Endothelial cell of umbilical vein (primary cell): ENCODE measurements around the gene RCOR1.

Experiments
- EZH2 ChIP-seq: IDR thresholded peaks from 2 replicates; pipeline ENCODE4 v1.6.1; 2012; ENCODE audit warnings: borderline replicate concordance, low read depth, mild to moderate bottlenecking, moderate library complexity, low read length, inconsistent platforms; ENCODE audit not compliant: severe bottlenecking
- FOS ChIP-seq: IDR thresholded peaks from 2 replicates; pipeline ENCODE4 v1.6.1; 2011; ENCODE audit warnings: mild to moderate bottlenecking, low read length, moderate library complexity, borderline replicate concordance; ENCODE audit not compliant: insufficient read depth
- GATA2 ChIP-seq: IDR thresholded peaks from 2 replicates; pipeline ENCODE4 v1.7.0; 2011; ENCODE audit warnings: low read depth, mild to moderate bottlenecking, moderate library complexity, mixed read lengths, low read length; ENCODE audit not compliant: insufficient read length, insufficient read depth
- JUN ChIP-seq: IDR thresholded peaks from 2 replicates; pipeline ENCODE4 v1.6.1; 2011; ENCODE audit warnings: borderline replicate concordance, low read depth; ENCODE audit not compliant: insufficient read length, insufficient read depth
- MYC ChIP-seq: IDR thresholded peaks from one replicate; pipeline ENCODE4 v1.6.1; 2011; ENCODE audit warnings: mild to moderate bottlenecking, low read depth, low read length
- POLR2A ChIP-seq: IDR thresholded peaks from 2 replicates; pipeline ENCODE4 v1.6.1; 2012; ENCODE audit warnings: low read depth, mild to moderate bottlenecking, control low read depth, low read length
- POLR2AphosphoS5 ChIP-seq: IDR thresholded peaks from 2 replicates; pipeline ENCODE4 v1.6.1; 2012; ENCODE audit warnings: low read depth, mild to moderate bottlenecking, control low read depth, low read length, moderate library complexity; ENCODE audit not compliant: insufficient read depth
- TF ChIP-seq, protein P1 (sequence below), 2 donors: IDR thresholded peaks; 1 replicate in 1 of 2; 2 replicates in 1 of 2; pipeline ENCODE4 v1.5.1; 2011; ENCODE audit warnings: low read length in 2 of 2, mild to moderate bottlenecking in 2 of 2, moderate library complexity in 2 of 2, control low read depth in 1 of 2, inconsistent platforms in 1 of 2, low read depth in 1 of 2; ENCODE audit not compliant: insufficient read depth in 1 of 2; ENCODE audit errors: extremely low read depth in 1 of 2
- TF ChIP-seq, protein P2 (sequence below): IDR thresholded peaks from 2 replicates; pipeline ENCODE4 v1.6.1; 2011; ENCODE audit not compliant: insufficient read depth, insufficient read length

GRCh38 chr14:102589761-102590290 is 2.6 kb upstream of the RCOR1 start:
- no peak for TF ChIP-seq POLR2A
- TF ChIP-seq, protein P1, sequence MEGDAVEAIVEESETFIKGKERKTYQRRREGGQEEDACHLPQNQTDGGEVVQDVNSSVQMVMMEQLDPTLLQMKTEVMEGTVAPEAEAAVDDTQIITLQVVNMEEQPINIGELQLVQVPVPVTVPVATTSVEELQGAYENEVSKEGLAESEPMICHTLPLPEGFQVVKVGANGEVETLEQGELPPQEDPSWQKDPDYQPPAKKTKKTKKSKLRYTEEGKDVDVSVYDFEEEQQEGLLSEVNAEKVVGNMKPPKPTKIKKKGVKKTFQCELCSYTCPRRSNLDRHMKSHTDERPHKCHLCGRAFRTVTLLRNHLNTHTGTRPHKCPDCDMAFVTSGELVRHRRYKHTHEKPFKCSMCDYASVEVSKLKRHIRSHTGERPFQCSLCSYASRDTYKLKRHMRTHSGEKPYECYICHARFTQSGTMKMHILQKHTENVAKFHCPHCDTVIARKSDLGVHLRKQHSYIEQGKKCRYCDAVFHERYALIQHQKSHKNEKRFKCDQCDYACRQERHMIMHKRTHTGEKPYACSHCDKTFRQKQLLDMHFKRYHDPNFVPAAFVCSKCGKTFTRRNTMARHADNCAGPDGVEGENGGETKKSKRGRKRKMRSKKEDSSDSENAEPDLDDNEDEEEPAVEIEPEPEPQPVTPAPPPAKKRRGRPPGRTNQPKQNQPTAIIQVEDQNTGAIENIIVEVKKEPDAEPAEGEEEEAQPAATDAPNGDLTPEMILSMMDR (IDR thresholded peaks at IDR 0.05; ENCODE audit: extremely low read depth in 1 of 2, insufficient read depth in 1 of 2, low read depth in 1 of 2, low read length in 2 of 2), result no peak
- TF ChIP-seq EZH2, result no peak
- no peak for TF ChIP-seq POLR2AphosphoS5
- TF ChIP-seq, protein P2, sequence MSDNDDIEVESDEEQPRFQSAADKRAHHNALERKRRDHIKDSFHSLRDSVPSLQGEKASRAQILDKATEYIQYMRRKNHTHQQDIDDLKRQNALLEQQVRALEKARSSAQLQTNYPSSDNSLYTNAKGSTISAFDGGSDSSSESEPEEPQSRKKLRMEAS, result no peak
- no peak for TF ChIP-seq FOS
- no peak for TF ChIP-seq MYC
- TF ChIP-seq JUN, result no peak
- no peak for TF ChIP-seq GATA2
